ENCODE measurements around the gene DUS2.
"Not testable (repeated sequence)": the region's sequence is repeated elsewhere in the genome, so short reads cannot be mapped to it uniquely, and the experiment has no call there.

Gene DUS2

DNA sequence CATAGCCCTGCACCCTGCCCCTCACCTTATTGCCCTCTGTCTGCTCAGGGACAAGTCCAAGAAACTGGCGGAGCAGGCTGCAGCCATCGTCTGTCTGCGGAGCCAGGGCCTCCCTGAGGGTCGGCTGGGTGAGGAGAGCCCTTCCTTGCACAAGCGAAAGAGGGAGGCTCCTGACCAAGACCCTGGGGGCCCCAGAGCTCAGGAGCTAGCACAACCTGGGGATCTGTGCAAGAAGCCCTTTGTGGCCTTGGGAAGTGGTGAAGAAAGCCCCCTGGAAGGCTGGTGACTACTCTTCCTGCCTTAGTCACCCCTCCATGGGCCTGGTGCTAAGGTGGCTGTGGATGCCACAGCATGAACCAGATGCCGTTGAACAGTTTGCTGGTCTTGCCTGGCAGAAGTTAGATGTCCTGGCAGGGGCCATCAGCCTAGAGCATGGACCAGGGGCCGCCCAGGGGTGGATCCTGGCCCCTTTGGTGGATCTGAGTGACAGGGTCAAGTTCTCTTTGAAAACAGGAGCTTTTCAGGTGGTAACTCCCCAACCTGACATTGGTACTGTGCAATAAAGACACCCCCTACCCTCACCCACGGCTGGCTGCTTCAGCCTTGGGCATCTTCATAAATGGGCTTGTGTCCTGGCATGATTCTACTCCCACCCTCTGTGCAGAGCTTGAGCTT, 55.8 kb downstream of the DUS2 start:
- no peak for DNase-seq

DNA sequence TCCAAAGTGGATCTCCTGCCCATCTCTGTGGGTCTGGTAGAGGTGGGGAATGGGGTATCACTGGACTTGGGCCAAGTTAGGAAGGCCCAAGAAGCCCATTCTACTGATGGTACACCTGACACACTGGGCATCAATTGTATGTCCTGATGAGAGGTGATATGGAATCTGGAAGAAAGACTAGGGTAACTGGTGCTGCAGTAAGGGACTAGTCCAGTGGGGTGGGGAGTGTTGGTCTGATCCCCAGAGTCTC, 56.2 kb downstream of the DUS2 start:
- no peak for DNase-seq

DNA sequence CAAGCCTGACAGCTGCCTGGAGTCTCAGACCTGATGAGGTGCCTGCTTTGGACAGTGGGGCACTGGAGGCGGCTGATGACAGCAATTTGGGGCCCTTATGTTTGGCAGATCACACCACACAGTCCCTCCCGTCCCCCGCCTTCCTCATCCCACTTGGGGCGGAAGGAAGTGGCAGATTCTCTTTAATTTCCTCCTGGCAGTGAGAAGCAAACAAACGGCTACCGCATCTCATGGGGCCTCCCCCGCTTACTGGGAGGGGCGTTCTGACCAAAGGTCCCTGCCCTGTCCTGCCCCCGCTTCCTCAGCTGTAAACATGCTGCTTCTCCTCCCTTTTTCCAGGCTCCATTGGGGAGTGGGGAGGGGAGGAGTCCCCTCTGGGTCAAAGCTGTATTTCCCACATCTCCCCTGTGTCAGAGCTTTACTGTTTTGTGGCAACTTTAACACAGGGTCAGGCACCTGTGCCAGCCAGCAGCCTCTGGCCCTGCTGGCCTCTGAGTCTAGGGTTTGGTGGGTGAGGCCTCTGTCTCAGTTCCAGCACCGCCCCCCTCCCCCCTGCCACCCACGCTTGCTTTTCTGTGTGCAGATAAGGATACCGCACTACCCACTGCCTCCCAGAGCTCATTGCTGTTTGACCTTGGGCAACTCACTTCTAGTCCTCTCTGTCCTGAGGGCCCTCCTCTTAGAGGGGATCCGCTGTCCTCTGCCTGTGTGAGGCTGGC, 56.7 kb downstream of the DUS2 start:
- DNase-seq = peak; percentile 12

DNA sequence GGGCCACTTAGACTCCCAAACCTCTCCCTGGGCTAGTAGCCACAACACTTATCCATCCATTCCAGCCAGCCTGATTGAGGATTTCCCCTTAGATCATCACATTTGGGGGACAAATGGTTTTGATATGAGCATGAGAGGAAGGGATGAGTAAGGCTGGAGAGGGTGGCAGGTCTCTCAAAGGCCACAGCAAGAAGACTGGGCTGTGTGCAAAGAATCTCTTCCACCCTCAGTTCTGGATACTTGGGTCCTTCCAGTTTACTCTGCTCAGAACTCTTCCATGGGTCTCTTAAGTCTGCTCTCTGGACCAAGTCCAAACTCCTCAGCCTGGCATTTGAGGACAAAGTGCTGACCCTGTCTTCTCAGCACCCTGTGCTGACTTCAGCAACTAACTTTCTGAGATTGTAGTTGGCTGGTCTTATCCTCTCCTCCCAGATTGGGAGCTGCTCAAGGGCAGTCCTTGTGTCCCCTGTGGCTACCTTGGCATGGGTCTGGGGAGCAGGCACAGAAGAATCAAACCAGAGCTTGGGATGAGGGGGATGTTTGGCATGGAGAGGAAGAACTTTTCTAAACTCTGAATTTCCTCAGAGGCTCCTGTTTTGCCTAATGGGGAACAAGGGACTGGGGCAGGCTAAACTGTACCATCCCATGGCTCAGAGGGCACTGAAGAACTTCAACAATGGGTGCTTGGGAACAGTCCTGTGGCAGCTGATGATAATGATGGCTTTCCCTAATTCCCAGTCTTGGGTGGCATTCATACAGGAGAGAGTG, 59.0 kb downstream of the DUS2 start:
- no peak for DNase-seq

DNA sequence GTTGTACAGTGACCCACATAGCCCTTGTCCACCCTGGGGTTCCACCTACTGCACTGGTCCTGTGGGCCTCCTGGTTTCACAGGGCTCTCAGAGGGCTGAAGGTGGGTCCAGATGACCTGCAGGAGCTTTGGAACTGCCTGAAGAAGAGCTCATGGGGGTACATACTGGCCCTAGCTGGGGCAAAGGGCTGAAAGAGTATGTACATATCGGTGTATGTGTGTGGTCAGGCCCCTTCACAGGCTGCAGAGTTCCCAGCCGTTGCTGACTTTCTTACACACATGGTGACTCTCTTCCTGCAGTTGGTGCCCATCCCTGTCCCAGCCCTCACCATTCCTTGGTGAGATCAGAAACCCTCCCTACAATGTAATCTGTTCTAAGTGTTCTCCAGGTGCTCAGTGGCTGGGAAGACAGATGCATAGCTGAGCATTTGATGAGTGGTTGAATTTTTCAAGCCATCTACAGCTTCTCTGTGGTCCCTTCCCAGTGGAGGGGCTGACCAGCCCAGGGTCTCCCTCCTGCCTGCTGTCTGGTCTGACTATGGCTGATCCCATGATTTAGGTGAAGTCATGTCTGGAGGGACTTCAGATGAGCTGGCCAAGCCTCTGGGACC, 59.6 kb downstream of the DUS2 start:
- DNase-seq = no peak

DNA sequence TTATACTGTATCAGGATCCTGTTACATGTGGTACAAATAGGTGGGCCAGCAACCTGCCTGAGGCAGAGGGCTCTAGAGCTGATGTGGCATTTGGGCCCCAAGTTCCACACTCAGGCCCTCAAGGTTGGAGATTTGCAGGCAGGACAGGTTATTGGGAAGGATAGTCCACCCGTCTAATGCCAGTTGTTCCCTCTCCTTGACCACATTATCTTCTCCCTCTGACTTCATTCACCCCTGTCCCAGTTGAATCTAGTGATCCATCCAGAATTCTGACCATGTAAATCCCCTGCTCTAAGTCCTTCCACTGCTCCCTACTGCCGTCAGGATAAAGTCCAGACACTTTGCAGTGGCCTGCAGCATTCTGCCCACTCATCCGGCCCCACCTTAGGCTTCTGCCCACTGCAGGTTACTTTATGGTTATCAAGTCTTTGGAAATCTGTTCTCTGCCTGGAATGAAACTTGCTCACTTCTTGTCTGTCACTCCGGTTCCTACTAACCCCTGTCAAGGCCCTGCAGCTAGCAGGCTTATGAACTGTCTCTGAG, 60.2 kb downstream of the DUS2 start:
- no peak for DNase-seq

DNA sequence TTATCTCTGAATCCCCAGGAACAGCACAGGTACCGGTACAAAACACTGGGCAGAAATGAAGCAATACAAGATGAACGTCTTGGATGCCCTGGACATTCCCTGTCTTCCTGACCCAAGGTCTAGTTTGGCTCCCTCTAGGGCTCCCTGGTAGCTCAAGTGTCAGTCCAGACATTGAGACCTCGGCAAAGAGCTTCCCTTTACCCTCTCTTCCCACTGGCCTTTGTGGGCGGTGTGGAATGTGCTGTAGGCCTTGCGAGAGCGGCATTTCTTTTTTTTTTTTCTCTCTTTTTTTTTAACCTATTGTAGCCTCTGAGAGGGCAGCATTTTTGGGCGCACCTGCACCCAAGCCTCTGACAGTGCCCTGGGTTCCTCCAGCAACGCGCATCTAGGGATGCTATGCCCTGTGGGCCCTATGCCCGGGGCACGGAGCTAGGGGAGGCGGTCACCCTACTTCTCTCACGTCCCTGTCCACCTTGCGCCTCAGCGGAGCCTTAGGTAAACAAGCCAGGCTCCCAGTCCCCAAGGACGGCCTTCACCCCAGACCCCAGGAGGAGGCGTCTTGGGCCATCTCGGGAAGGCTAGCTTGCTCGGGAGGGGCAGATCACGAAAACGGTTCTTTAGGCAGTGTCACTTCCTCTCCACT, 60.9 kb downstream of the DUS2 start:
- no peak for DNase-seq

DNA sequence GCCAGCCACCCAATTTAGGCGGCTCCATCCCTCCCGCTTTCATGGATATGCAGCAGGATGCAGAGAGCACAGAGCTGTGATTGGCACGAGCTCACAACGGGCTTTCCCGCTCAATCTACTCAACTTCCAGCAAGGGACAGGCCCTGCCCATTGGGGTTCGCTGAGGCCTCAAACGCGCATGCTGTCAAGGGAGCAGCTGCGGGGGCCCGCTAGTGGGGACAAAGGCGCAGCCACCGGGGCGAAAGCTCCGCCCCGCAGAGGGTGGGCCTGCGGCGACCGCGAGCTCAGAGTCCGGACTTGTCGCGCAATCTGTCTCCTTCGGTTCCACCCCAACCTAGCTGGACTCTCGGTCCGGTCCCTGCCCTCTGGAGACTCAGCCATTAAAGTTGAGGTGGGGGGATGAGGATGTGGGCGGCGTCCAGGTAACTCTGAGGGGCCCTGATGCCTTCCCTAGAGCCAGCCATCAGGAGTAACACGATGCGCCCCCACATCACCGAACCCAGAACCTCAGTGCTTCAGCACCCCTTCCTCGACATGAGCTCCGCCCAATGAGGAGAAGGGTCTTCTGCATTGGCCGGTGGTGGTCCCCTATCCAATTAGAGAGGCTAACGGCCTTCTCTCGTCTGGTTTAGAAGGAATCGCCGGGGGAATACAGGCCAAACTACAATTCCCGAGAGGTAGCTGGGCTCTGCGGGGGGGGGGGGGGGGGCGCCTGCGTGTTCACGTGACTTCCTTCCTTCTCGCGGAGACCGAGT, 61.6 kb downstream of the DUS2 start:
- DNase-seq = peak; percentile 50

DNA sequence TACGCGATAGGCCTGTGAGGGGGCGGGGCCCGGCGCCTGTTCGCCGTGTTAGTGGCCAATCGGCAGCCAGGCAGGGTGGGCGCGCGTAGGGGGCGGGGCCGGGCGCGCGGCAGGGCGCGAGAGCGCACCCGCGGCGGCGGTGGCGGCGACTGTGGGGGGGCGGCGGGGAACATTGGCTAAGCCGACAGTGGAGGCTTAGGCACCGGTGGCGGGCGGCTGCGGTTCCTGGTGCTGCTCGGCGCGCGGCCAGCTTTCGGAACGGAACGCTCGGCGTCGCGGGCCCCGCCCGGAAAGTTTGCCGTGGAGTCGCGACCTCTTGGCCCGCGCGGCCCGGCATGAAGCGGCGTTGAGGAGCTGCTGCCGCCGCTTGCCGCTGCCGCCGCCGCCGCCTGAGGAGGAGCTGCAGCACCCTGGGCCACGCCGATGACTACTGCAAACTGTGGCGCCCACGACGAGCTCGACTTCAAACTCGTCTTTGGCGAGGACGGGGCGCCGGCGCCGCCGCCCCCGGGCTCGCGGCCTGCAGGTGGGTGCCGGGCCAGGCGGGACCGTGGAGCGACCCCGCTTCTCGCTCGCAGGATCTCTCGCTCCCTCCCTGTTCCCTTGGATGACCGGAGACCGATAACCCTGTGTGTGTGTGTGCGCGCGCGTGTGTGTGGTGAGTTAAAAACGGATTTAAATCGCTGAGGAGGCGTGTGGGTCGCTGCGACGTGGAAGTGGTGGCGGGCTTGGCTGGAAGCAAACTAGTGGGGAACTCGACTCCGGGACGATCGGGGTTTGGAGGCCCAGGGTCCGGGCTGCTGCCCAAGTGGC, 62.4 kb downstream of the DUS2 start, which contains the start of gene NFATC3:
NFATC3 (plus strand) TSS at position 112 of the 813 bp plus-strand sequence; CDS start at position 424, 312 bp downstream.
- peak; percentile 82 for DNase-seq

DNA sequence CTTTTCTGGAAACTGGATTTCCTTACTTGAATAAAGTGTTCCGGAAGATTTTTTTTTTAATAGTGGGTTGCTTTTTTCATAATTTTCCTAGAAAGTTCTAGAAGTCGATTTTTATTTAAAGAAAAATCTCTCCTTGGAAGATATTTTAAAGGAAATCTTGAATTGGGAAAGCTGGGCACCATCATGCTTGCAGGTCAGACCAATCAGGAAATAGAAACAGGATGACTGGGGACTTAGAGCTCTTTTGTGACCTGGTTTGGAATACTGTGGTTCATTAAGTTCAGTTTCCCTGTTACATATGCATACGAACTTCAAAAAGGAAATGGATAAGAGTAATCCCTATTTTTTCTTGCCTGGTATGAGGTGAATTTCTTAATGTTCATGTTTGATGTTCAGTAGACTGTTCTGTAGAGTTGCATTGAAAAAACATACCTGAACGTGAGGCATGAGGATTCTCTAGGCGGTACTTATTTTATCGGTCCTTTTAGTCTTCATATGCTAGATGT, 63.3 kb downstream of the DUS2 start:
- peak; percentile 36 for DNase-seq

DNA sequence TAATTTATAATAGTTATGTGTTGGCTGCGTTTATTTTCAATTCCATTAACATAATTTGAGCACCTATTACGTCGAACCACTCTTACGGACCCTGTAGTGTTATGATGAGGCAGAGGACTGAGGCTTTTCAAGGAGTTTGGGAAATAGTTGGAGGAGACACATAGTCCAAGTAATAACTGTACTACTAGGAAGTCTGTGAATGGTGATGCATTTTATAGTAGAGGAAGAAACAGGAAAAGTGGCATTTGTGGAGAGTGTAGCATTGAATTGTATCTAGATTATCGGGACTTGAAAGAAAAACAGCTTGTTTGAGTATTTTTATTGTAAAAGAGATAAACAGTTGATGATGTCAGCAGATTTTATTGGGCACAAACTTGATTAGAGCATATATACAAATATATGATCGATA, 63.8 kb downstream of the DUS2 start:
- no peak for DNase-seq

DNA sequence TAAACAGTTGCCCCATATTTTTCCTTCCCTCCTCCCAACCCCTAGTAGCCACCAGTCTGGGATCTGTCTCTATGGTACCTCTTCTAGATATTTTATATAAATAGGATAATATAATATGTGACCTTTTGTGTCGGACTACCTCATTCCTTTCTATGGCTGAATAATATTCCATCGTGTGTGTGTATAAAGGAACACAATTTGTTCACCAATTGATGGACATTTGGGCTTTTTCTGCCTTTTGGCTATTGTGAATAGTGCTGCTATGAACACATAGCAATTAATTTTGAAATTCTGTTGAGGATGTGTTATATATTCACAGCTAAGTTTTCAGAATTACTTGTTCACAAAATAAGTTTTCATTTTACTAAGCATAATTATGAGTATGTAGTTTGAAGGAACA, 64.6 kb downstream of the DUS2 start:
- DNase-seq = no peak

DNA sequence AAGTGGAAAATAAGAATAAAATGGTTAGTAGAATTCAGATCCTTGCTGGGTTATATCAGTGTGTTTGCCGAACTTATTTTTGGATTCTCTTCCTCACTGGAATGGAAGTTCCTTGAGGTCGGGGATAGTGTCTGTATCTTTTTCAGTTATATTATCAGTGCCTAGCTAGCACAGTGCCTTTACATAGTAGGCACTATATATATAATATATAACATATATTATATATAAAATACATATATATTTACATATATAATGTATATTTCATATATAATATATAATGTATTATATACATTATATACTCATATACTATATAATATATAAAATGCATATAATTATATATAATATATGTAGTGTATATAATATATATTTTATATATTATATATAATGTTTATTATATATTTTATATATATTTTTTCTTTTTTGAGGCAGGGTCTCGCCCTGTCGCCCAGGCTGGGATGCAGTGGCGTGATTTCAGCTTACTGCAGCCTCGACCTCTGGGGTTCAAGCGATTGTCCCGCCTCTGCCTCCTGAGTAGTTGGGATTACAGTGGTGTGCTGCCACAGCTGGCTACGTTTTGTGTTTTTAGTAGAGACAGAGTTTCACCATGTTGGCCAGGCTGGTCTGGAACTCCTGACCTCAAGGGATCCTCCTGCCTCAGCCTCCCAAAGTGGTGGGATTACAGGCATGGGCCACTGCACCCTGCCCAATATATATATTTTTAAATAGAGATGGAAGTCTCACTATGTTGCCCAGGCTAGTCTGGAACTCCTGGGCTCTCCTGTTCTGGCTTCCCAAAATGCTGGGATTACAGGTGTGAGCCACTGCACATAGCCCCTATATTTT, 65.3 kb downstream of the DUS2 start:
- no peak for DNase-seq

DNA sequence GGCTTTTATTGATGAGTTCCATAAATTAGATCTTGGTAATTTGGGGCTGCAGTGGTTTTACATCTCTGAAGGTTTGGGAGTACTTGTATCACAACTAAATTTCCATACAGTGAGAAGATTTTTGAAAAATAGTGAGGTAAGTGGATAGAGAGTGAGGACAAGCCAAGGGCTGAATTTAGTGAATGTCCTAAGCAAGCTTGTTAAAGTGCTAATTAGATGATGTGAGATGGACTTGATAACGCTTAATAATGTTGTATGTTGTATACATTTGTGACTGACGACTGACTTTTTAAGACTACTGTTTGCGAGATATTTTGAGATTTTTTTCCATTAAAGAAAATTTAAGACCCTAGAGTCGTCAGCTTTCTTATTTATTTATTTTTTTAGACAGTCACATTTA, 66.0 kb downstream of the DUS2 start:
- DNase-seq = no peak

DNA sequence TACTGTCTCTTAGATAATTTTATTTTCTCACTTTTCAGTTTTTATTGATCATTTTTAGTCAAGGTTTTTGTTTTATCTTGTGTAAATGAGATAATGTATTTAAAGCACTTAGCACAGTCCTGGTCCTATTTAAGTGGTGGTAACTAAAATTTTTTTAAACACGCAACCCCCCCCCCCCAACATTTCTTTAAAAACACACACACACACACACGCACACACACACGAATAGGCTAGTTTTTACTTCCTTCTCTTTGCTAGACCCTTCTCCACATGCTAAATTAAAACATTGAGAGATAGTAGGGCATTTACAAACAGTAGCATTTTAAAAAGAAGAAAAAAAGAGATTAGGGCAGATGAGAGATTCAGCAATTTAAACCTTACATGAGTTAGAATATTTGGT, 67.0 kb downstream of the DUS2 start:
- no peak for DNase-seq

DNA sequence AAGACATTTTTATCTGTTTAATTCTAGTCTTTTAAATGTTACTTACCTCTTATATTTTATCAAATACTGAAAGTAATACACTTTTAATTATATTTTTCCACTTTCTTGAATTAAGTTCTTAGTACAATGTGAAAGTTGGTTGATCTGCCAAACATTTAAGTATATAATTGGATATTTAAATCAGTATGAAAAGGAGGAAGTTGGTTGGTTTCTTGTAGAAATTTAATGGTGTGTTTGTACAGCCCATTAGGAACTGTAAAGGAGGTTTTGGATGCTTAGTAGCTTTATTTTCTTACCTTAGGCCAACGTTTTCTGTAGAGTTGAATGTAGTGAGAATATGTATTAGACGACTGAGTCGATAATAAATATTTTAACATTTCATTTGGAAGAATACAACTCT, 67.4 kb downstream of the DUS2 start:
- DNase-seq = no peak

DNA sequence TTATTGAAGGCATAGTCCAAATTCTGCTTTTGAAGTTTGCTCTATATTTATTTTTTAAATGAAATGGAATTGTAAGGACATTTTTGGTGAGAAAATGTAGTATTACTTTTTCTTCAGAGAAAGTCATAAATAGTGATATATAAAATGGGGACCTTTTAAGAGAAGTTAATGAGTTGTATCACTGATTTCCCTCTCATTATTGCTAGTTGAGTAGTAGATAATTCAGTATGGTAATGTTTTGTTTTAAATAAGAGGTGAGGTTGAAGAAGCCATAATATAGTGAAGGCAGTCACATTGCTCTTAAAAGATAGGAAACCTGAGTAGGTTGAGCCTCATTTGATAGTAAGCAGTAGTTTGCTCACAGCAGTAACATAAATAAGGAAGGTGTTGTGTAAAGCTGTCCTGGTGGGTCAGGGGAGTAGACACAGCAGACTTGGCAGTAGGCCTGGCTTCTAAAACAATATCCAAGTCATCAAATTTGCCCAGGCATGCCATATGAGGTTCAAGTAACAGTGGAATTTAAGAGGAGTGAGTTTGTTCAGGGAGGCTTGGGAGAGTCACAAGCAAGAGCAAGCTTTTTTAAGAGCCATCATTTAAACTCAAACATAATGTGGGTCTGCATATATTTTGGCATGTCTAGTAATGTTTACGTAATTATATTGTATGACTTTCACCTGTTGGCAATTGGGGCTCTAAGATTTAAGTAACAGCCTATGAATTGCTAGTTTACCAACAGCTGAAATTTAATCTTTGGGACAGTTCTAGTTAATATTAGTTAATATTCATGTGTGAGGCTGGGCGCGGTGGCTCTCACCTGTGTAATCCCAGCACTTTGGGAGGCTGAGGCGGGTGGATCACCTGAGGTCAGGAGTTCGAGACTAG, 68.5 kb downstream of the DUS2 start:
- DNase-seq = peak; percentile 72

DNA sequence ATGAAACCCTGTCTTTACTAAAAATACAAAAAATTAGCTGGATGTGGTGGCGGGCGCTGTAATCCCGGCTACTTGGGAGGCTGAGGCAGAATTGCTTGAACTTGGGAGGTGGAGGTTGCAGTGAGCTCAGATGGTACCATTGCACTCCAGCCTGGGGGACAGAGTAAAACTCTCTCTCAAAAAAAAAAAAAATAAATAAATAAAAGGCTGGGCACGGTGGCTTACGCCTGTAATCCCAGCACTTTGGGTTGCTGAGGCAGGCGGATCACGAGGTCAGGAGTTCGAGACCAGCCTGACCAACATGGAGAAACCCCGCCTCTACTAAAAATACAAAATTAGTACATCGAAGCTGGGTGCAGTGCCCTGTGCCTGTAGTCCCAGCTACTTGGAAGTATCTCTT, 69.2 kb downstream of the DUS2 start:
- DNase-seq = not testable (repeated sequence)

All from kidney glomerular epithelial cell (primary cell).